DOHH2 (cell line): Measurements from ENCODE around the gene MRPL12.
"Not testable (repeated sequence)": the region's sequence is repeated elsewhere in the genome, so short reads cannot be mapped to it uniquely, and the experiment has no call there.

Experiments
- H3F3A ChIP-seq: fragments of 200-600 bp; sonication (generic), shearing (Covaris generic); 2 replicates; pipeline ENCODE4 v1.6.0; 2016; ENCODE audit warnings: antibody characterized with exemption, mild to moderate bottlenecking; ENCODE audit not compliant: control insufficient read depth, insufficient read depth
- H3K27ac ChIP-seq: fragments of 200-600 bp; sonication (generic); 2 replicates; pipeline ENCODE4 v1.5.1; 2014; ENCODE audit warnings: low read depth, mild to moderate bottlenecking, low read length, moderate library complexity
- H3K27me3 ChIP-seq: fragments of 200-600 bp; sonication (generic); 2 replicates; pipeline ENCODE4 v1.6.1; 2014; ENCODE audit warnings: mild to moderate bottlenecking, low read length, mixed read lengths; ENCODE audit not compliant: control insufficient read depth
- H3K36me3 ChIP-seq: fragments of 200-600 bp; sonication (generic); 2 replicates; pipeline ENCODE4 v1.6.1; 2014; ENCODE audit warnings: mild to moderate bottlenecking, low read length, moderate library complexity, mixed read lengths; ENCODE audit not compliant: control insufficient read depth
- H3K4me1 ChIP-seq: fragments of 200-600 bp; sonication (generic); 2 replicates; pipeline ENCODE4 v1.6.1; 2014; ENCODE audit warnings: mild to moderate bottlenecking, low read length, mixed read lengths; ENCODE audit not compliant: control insufficient read depth
- H3K4me2 ChIP-seq: fragments of 200-600 bp; sonication (generic); 2 replicates; pipeline ENCODE4 v1.6.0; 2014; ENCODE audit warnings: mild to moderate bottlenecking, low read length, moderate library complexity
- H3K4me3 ChIP-seq: fragments of 200-600 bp; sonication (generic); 2 replicates; pipeline ENCODE4 v1.5.1; 2014; ENCODE audit warnings: mild to moderate bottlenecking, low read length, mixed read lengths
- H3K79me2 ChIP-seq: fragments of 200-600 bp; sonication (generic); 2 replicates; pipeline ENCODE4 v1.6.1; 2014; ENCODE audit warnings: mild to moderate bottlenecking, low read length, mixed read lengths; ENCODE audit not compliant: control insufficient read depth
- H3K9me2 ChIP-seq: fragments of 200-600 bp; sonication (generic); replicated peaks from 2 replicates; pipeline ENCODE4 v1.6.1; 2014; ENCODE audit warnings: mild to moderate bottlenecking, low read length, mixed read lengths; ENCODE audit not compliant: control insufficient read depth
- H3K9me3 ChIP-seq: fragments of 200-600 bp; sonication (generic); 2 replicates; pipeline ENCODE4 v1.6.1; 2014; ENCODE audit warnings: antibody characterized with exemption, low read length, mixed read lengths; ENCODE audit not compliant: control insufficient read depth, insufficient read depth
- H4K20me1 ChIP-seq: fragments of 200-600 bp; sonication (generic); 2 replicates; pipeline ENCODE4 v1.6.0; 2014; ENCODE audit warnings: low read depth, mild to moderate bottlenecking, antibody characterized with exemption, low read length, moderate library complexity; ENCODE audit not compliant: control insufficient read depth, insufficient read depth
- CTCF ChIP-seq: fragments of 200-600 bp; sonication (generic); IDR thresholded peaks from one replicate; pipeline ENCODE4 v1.5.1; 2014; ENCODE audit warnings: antibody characterized with exemption, mild to moderate bottlenecking, low read depth, low read length; ENCODE audit not compliant: poor library complexity, severe bottlenecking
- EZH2phosphoT487 ChIP-seq: fragments of 200-600 bp; sonication (generic); IDR thresholded peaks from 2 replicates; pipeline ENCODE4 v1.6.1; 2017; ENCODE audit warnings: borderline replicate concordance, mild to moderate bottlenecking, antibody characterized with exemption, low read length, moderate library complexity, mixed read lengths

The MRPL12 gene

GRCh38 chr17:81738801-81739393 lies 35.7 kb downstream of the MRPL12 start:
- no peak overlapping the region for H3K27ac ChIP-seq
- no peaks in the 10 kb centered on the region for H3K4me1 ChIP-seq
- no peaks in the 10 kb centered on the region for H3K36me3 ChIP-seq
- H3F3A ChIP-seq: no peaks in the 10 kb centered on the region
- no peaks in the 10 kb centered on the region for H3K9me2 ChIP-seq
- H3K79me2 ChIP-seq: no peaks in the 10 kb centered on the region
- no peaks in the 10 kb centered on the region for H3K9me3 ChIP-seq
- H4K20me1 ChIP-seq: no peaks in the 10 kb centered on the region
- peaks cover 7% of the 10 kb centered on the region for H3K27me3 ChIP-seq
- TF ChIP-seq EZH2phosphoT487 (no peak), CTCF (no peak)
- H3K4me2 ChIP-seq: no peak overlapping the region
- no peak overlapping the region for H3K4me3 ChIP-seq

GRCh38 chr17:81739593-81739992 lies 36.4 kb downstream of the MRPL12 start:
- not testable (repeated sequence) for H3K4me3 ChIP-seq, H3K79me2 ChIP-seq, H3K9me3 ChIP-seq, H4K20me1 ChIP-seq, H3K9me2 ChIP-seq, H3K4me1 ChIP-seq, H3K36me3 ChIP-seq, H3K4me2 ChIP-seq, H3K27me3 ChIP-seq, H3K27ac ChIP-seq, H3F3A ChIP-seq

- Histone ChIP-seq H4K20me1 (no peaks in the 10 kb centered on the region), H3F3A (no peaks in the 10 kb centered on the region), H3K27me3 (peaks cover 2% of the 10 kb centered on the region), H3K36me3 (no peaks in the 10 kb centered on the region), H3K79me2 (no peaks in the 10 kb centered on the region), H3K9me3 (no peaks in the 10 kb centered on the region), H3K4me3 (no peak overlapping the region), H3K4me2 (no peak overlapping the region), H3K9me2 (no peaks in the 10 kb centered on the region), H3K27ac (no peak overlapping the region), H3K4me1 (no peaks in the 10 kb centered on the region)
- TF ChIP-seq CTCF: no peak
These were observed 37.3 kb downstream of the MRPL12 start for GRCh38 chr17:81740395-81740961.

- no peaks in the 10 kb centered on the region for H3K79me2 ChIP-seq
- no peaks in the 10 kb centered on the region for H3K36me3 ChIP-seq
- H3K9me2 ChIP-seq: no peaks in the 10 kb centered on the region
- H3K9me3 ChIP-seq: no peaks in the 10 kb centered on the region
- H3K27me3 ChIP-seq: no peaks in the 10 kb centered on the region
- no peak overlapping the region for H3K4me2 ChIP-seq
- no peak overlapping the region for H3K4me3 ChIP-seq
- H3K4me1 ChIP-seq: no peaks in the 10 kb centered on the region
- no peaks in the 10 kb centered on the region for H4K20me1 ChIP-seq
- no peak for TF ChIP-seq CTCF
- no peak for TF ChIP-seq EZH2phosphoT487
- no peak overlapping the region for H3K27ac ChIP-seq
- H3F3A ChIP-seq: no peaks in the 10 kb centered on the region
These were observed 38.0 kb downstream of the MRPL12 start for GRCh38 chr17:81741049-81741593.
